ENCODE data around the gene QRICH1.
"Not testable (repeated sequence)": the region's sequence is repeated elsewhere in the genome, so short reads cannot be mapped to it uniquely, and the experiment has no call there.

The QRICH1 gene

GRCh38 chr3:49016414-49017228 lies 77.2 kb downstream of the QRICH1 start:
- no peak for DNase-seq

- DNase-seq, result no peak
These were observed 78.1 kb downstream of the QRICH1 start for GRCh38 chr3:49015765-49016164.

- no peak for DNase-seq
These were observed 78.8 kb downstream of the QRICH1 start for GRCh38 chr3:49015072-49015471.

GRCh38 chr3:49013738-49014660 lies 79.9 kb downstream of the QRICH1 start:
- DNase-seq, result peak; percentile 40

- no peak for DNase-seq
These were observed 80.6 kb downstream of the QRICH1 start for GRCh38 chr3:49013113-49013737.

DNA sequence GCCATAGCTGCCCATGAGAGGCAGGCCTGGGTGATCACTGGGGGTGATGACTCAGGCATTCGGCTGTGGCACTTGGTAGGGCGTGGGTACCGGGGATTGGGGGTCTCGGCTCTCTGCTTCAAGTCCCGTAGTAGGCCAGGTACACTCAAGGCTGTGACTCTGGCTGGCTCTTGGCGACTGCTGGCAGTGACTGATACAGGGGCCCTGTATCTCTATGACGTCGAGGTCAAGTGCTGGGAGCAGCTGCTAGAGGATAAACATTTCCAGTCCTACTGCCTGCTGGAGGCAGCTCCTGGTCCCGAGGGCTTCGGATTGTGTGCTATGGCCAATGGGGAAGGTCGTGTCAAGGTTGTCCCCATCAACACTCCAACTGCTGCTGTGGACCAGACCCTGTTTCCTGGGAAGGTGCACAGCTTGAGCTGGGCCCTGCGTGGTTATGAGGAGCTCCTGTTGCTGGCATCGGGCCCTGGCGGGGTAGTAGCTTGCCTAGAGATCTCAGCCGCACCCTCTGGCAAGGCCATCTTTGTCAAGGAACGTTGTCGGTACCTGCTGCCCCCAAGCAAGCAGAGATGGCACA lies 81.3 kb downstream of the QRICH1 start:
- no peak for DNase-seq

GRCh38 chr3:49009396-49009795 lies 84.5 kb downstream of the QRICH1 start:
- DNase-seq, result no peak

DNA sequence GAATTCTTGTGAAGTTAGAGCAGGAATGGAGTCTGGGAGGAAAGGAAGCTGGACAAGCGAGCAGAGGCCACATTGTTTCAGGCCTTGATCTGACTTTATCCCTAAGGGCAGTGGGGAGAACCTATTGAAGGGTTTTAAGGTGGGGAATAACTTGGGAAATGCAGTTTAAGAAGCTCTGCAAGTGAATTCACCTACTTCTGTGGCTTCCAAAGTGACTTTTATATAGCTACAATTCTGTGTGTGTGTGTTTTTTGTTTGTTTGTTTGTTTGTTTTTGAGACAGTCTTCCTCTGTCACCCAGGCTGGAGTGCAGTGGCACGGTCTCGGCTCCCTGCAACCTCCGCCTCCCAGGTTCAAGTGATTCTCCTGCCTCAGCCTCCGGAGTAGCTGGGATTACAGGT lies 85.2 kb downstream of the QRICH1 start:
- not testable (repeated sequence) for DNase-seq

DNA sequence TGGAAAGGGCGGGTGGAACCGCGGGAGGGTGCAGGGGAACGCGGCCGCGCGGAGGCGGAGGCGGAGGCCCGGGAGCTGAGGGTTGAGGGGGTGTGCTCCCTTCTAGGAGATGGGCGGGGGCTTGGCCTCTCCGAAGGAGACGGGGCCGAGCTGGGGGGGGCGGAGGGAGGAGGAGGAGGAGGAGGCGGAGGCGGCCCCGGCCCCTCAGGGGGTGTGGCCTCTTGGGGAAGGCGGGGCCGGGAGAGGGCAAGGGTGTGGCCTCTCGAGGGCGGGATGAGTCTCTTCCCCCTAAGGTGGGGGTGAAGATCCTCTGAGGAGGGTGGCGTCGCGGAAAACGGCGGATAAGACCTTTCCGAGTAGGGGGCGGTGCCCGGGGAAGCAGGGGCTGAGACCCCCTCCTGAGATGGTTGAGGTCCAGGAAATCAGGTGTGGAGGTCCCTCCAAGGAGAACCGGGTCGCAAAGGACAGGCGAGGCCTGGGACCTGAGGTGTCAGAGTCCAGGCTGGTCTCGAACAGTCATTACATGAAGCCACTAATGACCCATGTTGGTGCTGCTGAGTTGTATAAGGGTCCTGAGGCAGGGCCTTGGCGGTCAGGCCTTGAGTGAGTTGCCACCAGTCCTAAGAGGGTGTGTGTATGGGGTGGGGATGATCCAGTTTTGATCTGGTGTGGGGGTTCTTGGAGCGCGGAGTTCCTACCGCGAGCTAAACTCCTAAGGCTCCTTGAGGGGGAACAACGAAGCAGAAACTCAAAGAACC lies 85.9 kb downstream of the QRICH1 start:
- peak; percentile 81 for DNase-seq

DNA sequence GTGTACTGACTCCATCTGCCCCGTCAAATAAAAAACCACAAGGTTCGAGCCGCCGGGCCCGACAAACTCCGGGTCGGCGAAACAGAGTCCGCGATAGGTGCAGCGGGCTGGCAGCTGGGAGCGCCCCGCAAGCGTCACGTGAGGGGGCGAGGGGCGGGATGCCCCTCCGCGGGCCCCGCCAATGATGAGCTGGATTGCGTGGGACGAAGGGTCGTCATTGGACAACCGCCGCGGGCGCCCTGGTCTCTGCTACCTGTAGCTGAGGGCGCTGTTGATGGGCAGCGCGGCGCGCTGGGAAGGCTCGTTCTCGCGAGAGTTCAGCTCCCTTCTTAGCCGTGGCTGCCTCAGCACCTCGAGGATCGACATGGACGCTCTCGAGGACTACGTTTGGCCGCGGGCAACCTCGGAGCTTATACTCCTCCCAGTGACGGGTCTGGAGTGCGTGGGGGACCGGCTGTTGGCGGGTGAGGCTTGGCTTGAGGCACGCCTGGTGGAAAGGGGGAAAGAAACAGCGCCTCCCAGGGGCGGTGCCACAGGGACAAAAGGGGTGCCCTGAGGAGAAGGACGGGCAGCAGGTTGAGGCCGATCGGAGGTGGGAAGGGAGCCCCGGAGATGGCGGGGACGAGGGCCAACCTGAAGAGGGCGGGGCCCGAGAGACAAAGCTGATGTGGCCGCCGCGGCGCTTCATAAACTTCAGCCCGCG lies 86.7 kb downstream of the QRICH1 start, which contains the start of gene WDR6:
Gene WDR6 (plus strand): TSS at position 324 of the 703 bp plus-strand sequence. CDS start 41 bp downstream, at position 365.
- peak; percentile 97 for DNase-seq

GRCh38 chr3:49006408-49007067 lies 87.3 kb downstream of the QRICH1 start:
- DNase-seq, result no peak

DNA sequence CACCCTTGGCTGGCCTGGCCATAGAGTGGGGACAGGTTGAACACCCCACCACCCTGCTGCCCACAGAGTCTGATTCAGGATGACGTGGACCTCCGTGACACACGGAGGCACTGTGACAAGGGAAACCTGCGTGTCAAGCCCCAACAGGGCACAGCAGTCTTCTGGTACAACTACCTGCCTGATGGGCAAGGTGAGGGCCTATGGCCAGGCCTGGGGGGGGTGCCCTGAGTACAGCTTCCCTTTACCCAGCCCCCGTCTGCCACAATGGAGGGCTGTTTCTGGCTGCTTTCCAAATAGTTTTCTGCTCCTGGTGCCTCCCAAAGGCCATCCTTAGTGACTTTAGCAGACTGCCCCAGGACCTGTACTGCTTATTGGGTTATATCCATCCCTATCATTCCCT lies 87.9 kb downstream of the QRICH1 start:
- no peak for DNase-seq

DNA sequence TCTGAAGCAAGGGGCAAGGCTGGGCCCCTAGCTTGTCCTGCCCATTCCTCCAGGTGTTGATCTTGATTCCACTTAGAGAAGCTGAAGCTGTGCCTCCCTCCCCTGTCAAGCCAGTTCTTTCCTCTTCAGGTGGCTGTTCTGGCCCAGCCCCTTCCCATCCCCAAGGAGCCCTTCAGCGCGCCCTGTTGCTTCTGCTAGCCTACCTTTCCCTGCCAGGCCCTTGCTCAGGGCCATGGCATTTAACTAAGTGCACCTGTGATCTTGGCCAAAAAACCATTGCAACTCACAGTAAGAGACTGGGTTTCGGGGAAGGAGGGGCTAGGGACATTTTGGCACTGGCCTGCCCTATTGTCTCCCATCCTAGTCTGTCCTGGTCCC lies 88.6 kb downstream of the QRICH1 start:
- DNase-seq, result no peak

DNA sequence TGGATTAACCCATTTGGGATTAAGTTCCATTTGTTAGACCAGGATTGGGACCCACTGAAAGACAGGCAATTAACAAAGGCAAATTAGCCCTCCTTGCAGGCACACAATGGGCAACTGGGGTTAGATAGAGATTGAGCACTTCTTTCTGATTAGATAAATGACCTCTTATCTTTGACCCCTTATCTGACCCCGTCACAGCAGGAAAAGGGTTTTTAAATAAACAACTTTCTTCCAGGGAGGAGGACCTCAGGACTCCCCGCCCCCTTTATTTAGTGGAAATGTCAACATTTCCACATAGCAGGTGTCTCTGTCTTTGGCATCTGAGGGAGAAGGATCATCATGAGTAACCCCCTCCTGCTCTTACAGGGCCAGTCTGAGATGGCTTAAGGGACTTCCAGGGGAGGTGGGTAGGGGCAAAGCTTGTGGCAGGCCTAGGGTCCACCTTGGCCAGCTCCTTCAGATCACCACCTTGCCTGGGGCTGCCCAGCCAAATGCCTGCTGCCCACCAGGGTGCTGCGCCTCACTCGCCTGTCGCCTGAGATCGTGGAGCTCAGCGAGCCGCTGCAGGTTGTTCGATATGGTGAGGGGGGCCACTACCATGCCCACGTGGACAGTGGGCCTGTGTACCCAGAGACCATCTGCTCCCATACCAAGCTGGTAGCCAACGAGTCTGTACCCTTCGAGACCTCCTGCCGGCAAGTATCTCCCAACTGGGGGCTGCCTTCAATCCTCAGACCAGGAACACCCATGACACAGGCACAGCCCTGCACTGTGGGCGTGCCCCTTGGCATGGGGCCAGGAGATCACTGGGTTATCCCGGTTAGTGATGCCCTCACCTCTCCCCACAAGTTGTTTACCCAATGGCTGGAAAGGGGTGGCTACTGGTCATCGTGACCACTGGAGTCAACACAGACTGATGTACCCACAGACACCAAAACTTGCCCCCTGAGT lies 89.2 kb downstream of the QRICH1 start:
- DNase-seq, result no peak

- no peak for DNase-seq
These were observed 92.7 kb downstream of the QRICH1 start for GRCh38 chr3:49001155-49001554.

DNA sequence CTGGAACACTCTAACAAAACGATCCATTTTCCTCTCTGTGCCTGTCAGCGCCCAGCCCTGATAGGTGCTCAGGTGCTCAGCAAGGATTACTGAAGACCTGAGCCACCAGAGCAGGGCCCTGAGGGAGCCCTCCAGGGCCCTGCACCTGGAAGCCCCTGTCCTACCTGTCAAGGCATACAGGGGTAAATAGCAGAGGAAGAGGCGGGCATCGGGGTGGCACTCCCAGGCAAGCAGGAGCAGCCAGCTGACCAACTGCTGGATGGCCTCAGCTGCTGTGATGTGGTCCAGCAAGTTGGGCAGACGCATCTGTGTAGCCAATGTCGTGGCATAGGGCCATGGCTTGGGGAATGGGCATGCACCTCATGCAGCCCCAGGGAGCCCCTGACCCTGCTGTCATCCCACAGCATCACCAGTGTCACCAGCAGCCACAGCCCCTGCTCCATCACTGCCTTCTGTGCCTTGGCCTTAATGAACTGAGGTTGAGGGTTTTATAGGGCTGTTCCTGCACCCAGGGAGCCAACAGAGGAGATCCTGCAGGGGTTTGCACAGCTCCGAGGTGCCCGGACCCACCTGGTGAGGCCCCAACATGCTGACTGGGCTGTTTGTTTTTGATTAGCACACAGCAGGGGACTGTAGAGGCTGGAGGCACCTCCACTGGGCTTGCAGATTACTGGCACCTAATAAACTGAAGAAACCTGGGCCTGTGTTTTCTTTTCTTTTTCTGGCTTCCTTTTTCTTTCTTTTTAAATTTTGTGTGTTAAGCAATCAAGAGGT lies 94.6 kb downstream of the QRICH1 start:
- no peak for DNase-seq

DNA sequence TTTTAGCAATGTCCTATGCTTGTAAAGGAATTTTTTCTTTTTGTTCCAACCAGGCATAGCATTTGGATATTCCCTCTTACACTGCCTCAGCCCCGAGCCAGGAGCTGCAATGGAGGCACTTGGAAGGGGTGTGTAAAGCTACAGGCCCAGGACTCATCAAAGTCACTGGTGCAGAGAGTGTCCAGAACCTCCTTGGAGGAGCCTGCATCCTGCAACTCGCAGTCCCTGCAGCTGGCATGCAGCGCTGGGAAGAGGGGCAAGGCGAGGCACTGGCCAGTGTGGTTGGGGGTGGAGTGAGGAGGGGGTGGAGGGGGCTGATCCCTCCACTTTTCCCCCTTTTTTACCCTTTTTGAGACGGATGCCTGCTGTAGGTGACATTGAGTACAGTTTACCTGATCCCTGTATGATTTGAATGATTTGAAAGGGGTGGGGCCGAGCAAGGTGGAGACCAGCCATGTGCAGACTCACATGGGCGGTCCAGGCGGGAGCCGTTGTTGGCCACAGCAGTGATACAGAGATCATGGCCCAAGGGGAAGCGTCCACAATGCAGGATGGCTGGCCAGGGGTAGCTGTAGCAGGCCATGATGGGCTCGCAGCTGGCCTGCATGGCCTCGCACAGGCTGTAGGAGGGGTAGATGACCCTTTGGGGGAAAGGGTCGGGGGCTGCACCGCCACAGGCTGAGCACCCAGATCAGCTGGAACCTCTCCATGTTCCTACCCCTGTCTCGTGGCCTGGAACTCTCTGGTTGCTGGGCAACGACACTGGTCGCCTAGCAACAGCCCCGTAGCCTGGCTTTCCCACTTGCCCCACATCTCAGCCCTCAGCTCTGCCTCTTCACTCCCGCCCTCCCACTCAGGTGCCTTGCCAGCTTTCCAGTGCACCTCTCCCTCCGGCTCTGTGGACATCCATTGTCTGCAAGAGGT lies 95.9 kb downstream of the QRICH1 start:
- no peak for DNase-seq

Data from central memory CD4-positive, alpha-beta T cell (primary cell).